Spleen (tissue), 7 donors: ENCODE measurements around the gene PDXDC1.
"Not testable (repeated sequence)": the region's sequence is repeated elsewhere in the genome, so short reads cannot be mapped to it uniquely, and the experiment has no call there.

ENCODE experiments used
- CTCF ChIP-seq, 11 experiments: fragments of 200-600 bp in 7 of 11; fragments of 450-650 bp in 4 of 11; sonication (generic) in 4 of 11; IDR thresholded peaks in 8 of 11; conservative IDR thresholded peaks in 3 of 11; 1 replicate in 7 of 11; 2 replicates in 4 of 11; pipeline versions ENCODE4 v1.4.0 to v1.8.0; 2016 to 2021; ENCODE audit warnings: antibody characterized with exemption in 11 of 11, inconsistent platforms in 4 of 11, mild to moderate bottlenecking in 1 of 11
- POLR2A ChIP-seq, 3 donors: fragments of 450-650 bp; IDR thresholded peaks; one replicate each; pipeline ENCODE4 v1.5.1; 2017; ENCODE audit warnings: antibody characterized with exemption in 3 of 3, mild to moderate bottlenecking in 1 of 3
- donor health status: DM: no; HTN: no; CAD: no; lungs with moderate emphysema.
- donor health status: DM: no; HTN: no; CAD: no.
- donor health status: DM: no; HTN: no; CAD: no.

GRCh38 chr16:15025234-15025951 lies 50.6 kb downstream of the PDXDC1 start:
- TF ChIP-seq CTCF (IDR thresholded peaks at IDR 0.05 in 8 of 11, conservative IDR thresholded peaks at IDR 0.05 in 3 of 11); POLR2A (IDR thresholded peaks at IDR 0.05): not testable (repeated sequence)
